Measurements from ENCODE around the gene CCDC188.

Gene CCDC188

GRCh38 chr22:20185750-20186149 lies 34.9 kb upstream of the CCDC188 start:
- in situ Hi-C loops (cut with HindIII; ENCODE audit: low sequenced_read_pairs): no loop called here

GRCh38 chr22:20184501-20185165 lies 33.8 kb upstream of the CCDC188 start:
- in situ Hi-C loops (cut with HindIII; ENCODE audit: low sequenced_read_pairs): no loop called here

- in situ Hi-C loops (cut with HindIII; ENCODE audit: low sequenced_read_pairs): no loop called here
Observed at GRCh38 chr22:20183823-20184222, 33.0 kb upstream of the CCDC188 start.

- in situ Hi-C loops (cut with HindIII; ENCODE audit: low sequenced_read_pairs): no loop called here
Observed at GRCh38 chr22:20183101-20183500, 32.2 kb upstream of the CCDC188 start.

GRCh38 chr22:20182365-20182764 lies 31.5 kb upstream of the CCDC188 start:
- in situ Hi-C loops (cut with HindIII; ENCODE audit: low sequenced_read_pairs): no loop called here

GRCh38 chr22:20181884-20182236 lies 31.0 kb upstream of the CCDC188 start:
- in situ Hi-C loops (cut with HindIII; ENCODE audit: low sequenced_read_pairs): no loop called here

GRCh38 chr22:20181194-20181883 lies 30.5 kb upstream of the CCDC188 start:
- in situ Hi-C loops (cut with HindIII; ENCODE audit: low sequenced_read_pairs): no loop called here

- in situ Hi-C loops (cut with HindIII; ENCODE audit: low sequenced_read_pairs): no loop called here
Observed at GRCh38 chr22:20180640-20181039, 29.8 kb upstream of the CCDC188 start.

- in situ Hi-C loops (cut with HindIII; ENCODE audit: low sequenced_read_pairs): no loop called here
Observed at GRCh38 chr22:20180245-20180630, 29.4 kb upstream of the CCDC188 start.

- in situ Hi-C loops (cut with HindIII; ENCODE audit: low sequenced_read_pairs): no loop called here
Observed at GRCh38 chr22:20179455-20180244, 28.8 kb upstream of the CCDC188 start.

- in situ Hi-C loops (cut with HindIII; ENCODE audit: low sequenced_read_pairs): no loop called here
Observed at GRCh38 chr22:20178915-20179227, 28.0 kb upstream of the CCDC188 start.

GRCh38 chr22:20178075-20178914 lies 27.4 kb upstream of the CCDC188 start:
- in situ Hi-C loops (cut with HindIII; ENCODE audit: low sequenced_read_pairs): no loop called here

GRCh38 chr22:20177217-20177911 lies 26.5 kb upstream of the CCDC188 start:
- in situ Hi-C loops (cut with HindIII; ENCODE audit: low sequenced_read_pairs): no loop called here

- in situ Hi-C loops (cut with HindIII; ENCODE audit: low sequenced_read_pairs): no loop called here
Observed at GRCh38 chr22:20176421-20177085, 25.7 kb upstream of the CCDC188 start.

GRCh38 chr22:20175597-20175900 lies 24.7 kb upstream of the CCDC188 start:
- in situ Hi-C loops (cut with HindIII; ENCODE audit: low sequenced_read_pairs): no loop called here

- in situ Hi-C loops (cut with HindIII; ENCODE audit: low sequenced_read_pairs): loop anchor here (5.0 kb wide), 1 partner anchor 67 kb away; no protein-coding TSS in a partner anchor
Observed at GRCh38 chr22:20174785-20175596, 24.1 kb upstream of the CCDC188 start.

- in situ Hi-C loops (cut with HindIII; ENCODE audit: low sequenced_read_pairs): loop anchor here (5.0 kb wide), 1 partner anchor 69 kb away; no protein-coding TSS in a partner anchor
Observed at GRCh38 chr22:20173772-20174171, 22.9 kb upstream of the CCDC188 start.

GRCh38 chr22:20173246-20173645 lies 22.4 kb upstream of the CCDC188 start:
- in situ Hi-C loops (cut with HindIII; ENCODE audit: low sequenced_read_pairs): loop anchor here (5.0 kb wide), 1 partner anchor 69 kb away; no protein-coding TSS in a partner anchor

GRCh38 chr22:20172141-20172613 lies 21.3 kb upstream of the CCDC188 start:
- in situ Hi-C loops (cut with HindIII; ENCODE audit: low sequenced_read_pairs): loop anchor here (5.0 kb wide), 1 partner anchor 70 kb away; no protein-coding TSS in a partner anchor

Data from endothelial cell of hepatic sinusoid (primary cell).